Smooth muscle cell (in vitro differentiated cells): ENCODE measurements around the gene AK8. TPM values are rescaled to one million over a fixed set of nuclear protein-coding genes. Genes with fewer than 3 reads are reported as not detected.

ENCODE experiments used
- DNase-seq: peaks from one replicate; lab custom pipeline; 2025; ENCODE audit not compliant: unreplicated experiment; lab: John Stamatoyannopoulos, UW
- H2AFZ ChIP-seq: fragments of 200-600 bp; sonication (generic); 2 replicates; pipeline ENCODE4 v1.6.0; 2016; ENCODE audit warnings: antibody characterized with exemption, low read depth, mild to moderate bottlenecking
- H3F3A ChIP-seq: fragments of 200-600 bp; sonication (generic); 2 replicates; pipeline ENCODE4 v1.6.0; 2017; ENCODE audit warnings: antibody characterized with exemption, low read depth
- H3K27ac ChIP-seq: fragments of 200-600 bp; sonication (generic); 2 replicates; pipeline ENCODE4 v1.5.1; 2016; ENCODE audit warnings: low read depth, mild to moderate bottlenecking
- H3K27me3 ChIP-seq: fragments of 200-600 bp; sonication (generic); 2 replicates; pipeline ENCODE4 v1.6.1; 2016; ENCODE audit warnings: low read depth, mild to moderate bottlenecking
- H3K36me3 ChIP-seq: fragments of 200-600 bp; sonication (generic); 2 replicates; pipeline ENCODE4 v1.5.1; 2016; ENCODE audit warnings: low read depth
- H3K4me1 ChIP-seq: fragments of 200-600 bp; sonication (generic); 2 replicates; pipeline ENCODE4 v1.5.1; 2016; ENCODE audit warnings: low read depth
- H3K4me2 ChIP-seq: fragments of 200-600 bp; sonication (generic); 2 replicates; pipeline ENCODE4 v1.6.0; 2016; ENCODE audit warnings: mild to moderate bottlenecking
- H3K4me3 ChIP-seq: fragments of 200-600 bp; sonication (generic); 2 replicates; pipeline ENCODE4 v1.5.1; 2016; ENCODE audit warnings: mild to moderate bottlenecking
- H3K79me2 ChIP-seq: fragments of 200-600 bp; sonication (generic); 2 replicates; pipeline ENCODE4 v1.6.0; 2016; ENCODE audit warnings: low read depth, mild to moderate bottlenecking
- H3K9ac ChIP-seq: fragments of 200-600 bp; sonication (generic); 2 replicates; pipeline ENCODE4 v1.6.0; 2016; ENCODE audit warnings: low read depth
- H3K9me3 ChIP-seq: fragments of 200-600 bp; sonication (generic); replicated peaks from 2 replicates; pipeline ENCODE4 v1.5.1; 2016; ENCODE audit warnings: low read depth
- H4K20me1 ChIP-seq: fragments of 200-600 bp; sonication (generic); 2 replicates; pipeline ENCODE4 v1.6.0; 2016; ENCODE audit warnings: low read depth
- CTCF ChIP-seq: fragments of 200-600 bp; sonication (generic); IDR thresholded peaks from 2 replicates; pipeline ENCODE4 v1.5.1; 2017; ENCODE audit warnings: borderline replicate concordance, mild to moderate bottlenecking, antibody characterized with exemption; ENCODE audit not compliant: insufficient read depth, poor library complexity, severe bottlenecking
- WGBS: methylation state at CpG from one replicate; pipeline ENCODE4 v1.1.7; 2016; ENCODE audit warnings: low lambda C conversion rate; 5-methylcytosine and 5-hydroxymethylcytosine counted together
- polyA plus RNA-seq: library from polyadenylated mRNA; unstranded; fragments of >200 nt; fragmentation: Nextera tagmentation; extraction: Ambion mirVana; gene quantifications from 2 replicates; pipeline ENCODE4 v1.2.1, GENCODE V29; 2016
- total RNA-seq: library from RNA; depleted of rRNA; stranded (reverse); fragments of >200 nt; gene quantifications from 2 replicates; pipeline ENCODE4 v1.2.3, GENCODE V29; 2014

The AK8 gene
- total and polyA plus RNA-seq, 2 experiments from 2014 or later: 0.67 to 1.4 TPM

DNA sequence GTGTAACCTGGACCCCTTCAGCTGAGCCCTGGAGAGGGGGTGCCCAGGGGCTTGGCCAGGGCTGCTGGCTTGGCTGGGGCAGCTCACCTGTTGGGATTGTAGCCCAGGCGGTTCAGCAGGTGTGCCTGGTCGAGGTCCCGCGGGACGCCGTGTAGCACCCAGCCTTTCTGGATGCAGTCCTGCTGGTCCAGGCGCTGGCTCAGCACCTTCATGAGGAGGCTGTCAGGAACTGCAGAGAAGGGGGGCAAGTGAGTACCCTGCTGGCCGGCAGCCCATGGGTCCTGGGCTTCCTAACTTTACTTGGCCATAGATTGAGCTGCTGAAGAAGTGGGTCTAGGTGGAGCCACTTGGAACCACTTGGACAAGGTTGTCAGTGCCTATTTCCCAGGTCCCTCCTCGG is 85.5 kb downstream of the AK8 start:
- Histone ChIP-seq H3K9me3 (no peaks in the 10 kb centered on the region), H3K27ac (no peak overlapping the region), H4K20me1 (no peaks in the 10 kb centered on the region), H3K79me2 (no peaks in the 10 kb centered on the region), H3K4me1 (no peaks in the 10 kb centered on the region), H3K36me3 (no peaks in the 10 kb centered on the region), H3K4me2 (no peak overlapping the region), H3K27me3 (peaks cover 16% of the 10 kb centered on the region), H2AFZ (no peak overlapping the region), H3K9ac (no peak overlapping the region), H3K4me3 (no peak overlapping the region), H3F3A (no peaks in the 10 kb centered on the region)
- no peak for DNase-seq
- 94% methylated on average over 9 of the region's 9 CpGs for WGBS
- no peak for TF ChIP-seq CTCF

- H4K20me1 ChIP-seq: no peaks in the 10 kb centered on the region
- no peak for TF ChIP-seq CTCF
- no peak overlapping the region for H2AFZ ChIP-seq
- 88% methylated on average over 5 of the region's 5 CpGs for WGBS
- H3K79me2 ChIP-seq: no peaks in the 10 kb centered on the region
- no peaks in the 10 kb centered on the region for H3K36me3 ChIP-seq
- H3K4me3 ChIP-seq: no peak overlapping the region
- no peak overlapping the region for H3K9ac ChIP-seq
- no peaks in the 10 kb centered on the region for H3K9me3 ChIP-seq
- no peaks in the 10 kb centered on the region for H3F3A ChIP-seq
- H3K4me1 ChIP-seq: no peaks in the 10 kb centered on the region
- H3K27ac ChIP-seq: no peak overlapping the region
- H3K27me3 ChIP-seq: peaks cover 18% of the 10 kb centered on the region
- DNase-seq: no peak
- no peak overlapping the region for H3K4me2 ChIP-seq
Observed at GRCh38 chr9:132791699-132792240, 86.3 kb downstream of the AK8 start.

DNA sequence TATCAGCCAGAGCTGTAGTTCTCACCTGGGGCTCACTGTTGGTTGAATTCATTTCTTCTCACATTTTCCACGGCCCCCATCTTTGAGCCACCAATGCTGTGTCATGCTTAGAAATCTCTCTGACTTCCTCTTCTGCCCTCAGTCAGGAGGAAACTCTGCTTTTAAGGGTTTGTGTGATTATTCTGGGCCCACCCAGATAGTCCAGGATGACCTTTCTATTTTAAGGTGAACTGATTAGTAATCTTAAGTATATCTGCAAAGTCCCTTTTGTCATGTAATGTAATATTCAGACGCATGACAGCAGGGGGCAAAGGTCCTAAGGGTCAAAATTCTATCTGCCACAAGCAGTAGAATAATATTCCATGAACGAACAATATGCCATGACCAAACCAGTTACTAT is 88.4 kb downstream of the AK8 start:
- no peak for TF ChIP-seq CTCF
- DNase-seq: no peak
- no peaks in the 10 kb centered on the region for H3K36me3 ChIP-seq
- no peak overlapping the region for H3K27ac ChIP-seq
- WGBS: 85% methylated on average over 3 of the region's 3 CpGs
- no peaks in the 10 kb centered on the region for H3K79me2 ChIP-seq
- no peaks in the 10 kb centered on the region for H3K9me3 ChIP-seq
- H3K4me2 ChIP-seq: no peak overlapping the region
- no peaks in the 10 kb centered on the region for H3F3A ChIP-seq
- no peak overlapping the region for H3K9ac ChIP-seq
- H2AFZ ChIP-seq: no peak overlapping the region
- H3K4me3 ChIP-seq: no peak overlapping the region
- H3K27me3 ChIP-seq: peaks cover 13% of the 10 kb centered on the region
- H4K20me1 ChIP-seq: no peaks in the 10 kb centered on the region
- no peaks in the 10 kb centered on the region for H3K4me1 ChIP-seq

DNA sequence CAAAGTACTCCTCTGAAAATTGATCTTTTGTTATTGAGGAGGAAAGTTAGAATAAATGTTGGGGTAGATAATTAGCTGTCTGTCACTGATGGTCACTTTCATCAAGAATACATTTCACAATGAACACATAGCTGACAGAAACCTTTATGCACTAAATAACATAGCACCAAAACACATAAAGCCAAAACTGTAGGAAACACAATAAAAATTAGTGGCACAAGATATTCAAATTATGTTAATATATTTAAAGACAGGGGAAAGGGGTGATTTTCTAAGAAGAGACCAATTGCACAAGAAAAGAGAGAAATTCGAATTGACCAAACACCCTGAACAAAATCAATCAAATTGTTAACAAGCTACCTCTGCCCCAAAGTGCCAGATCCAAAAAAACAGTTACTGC is 89.7 kb downstream of the AK8 start:
- H4K20me1 ChIP-seq: no peaks in the 10 kb centered on the region
- H3K9ac ChIP-seq: no peak overlapping the region
- no peaks in the 10 kb centered on the region for H3K36me3 ChIP-seq
- no peak overlapping the region for H2AFZ ChIP-seq
- H3K4me1 ChIP-seq: no peaks in the 10 kb centered on the region
- no peak overlapping the region for H3K27ac ChIP-seq
- WGBS: 65% methylated on average over 1 of the region's 1 CpG
- H3F3A ChIP-seq: no peaks in the 10 kb centered on the region
- TF ChIP-seq CTCF: no peak
- H3K9me3 ChIP-seq: no peaks in the 10 kb centered on the region
- H3K4me3 ChIP-seq: no peak overlapping the region
- H3K4me2 ChIP-seq: no peak overlapping the region
- no peak for DNase-seq
- H3K27me3 ChIP-seq: peaks cover 5% of the 10 kb centered on the region
- H3K79me2 ChIP-seq: no peaks in the 10 kb centered on the region
